B cell (primary cell): ENCODE measurements around the gene EID2. TPM values are rescaled to one million over a fixed set of nuclear protein-coding genes. Genes with fewer than 3 reads are reported as not detected.

Source experiments
- ATAC-seq: fragments of 200-7000 bp; cut with Tn5 transposase; one replicate; pipeline ENCODE4 v1.10.0; 2021; ENCODE audit warnings: low read depth, mild to moderate bottlenecking, moderate number of reproducible peaks, moderate library complexity
- CTCF ChIA-PET: fragments of 350-600 bp; sonication (Branson Sonifier 250); formaldehyde crosslinking; loops from one replicate; lab custom pipeline; 2021; ENCODE audit warnings: antibody characterized with exemption, inconsistent platforms; lab: Charles Lee
- POLR2A ChIA-PET: fragments of 350-600 bp; sonication (Branson Sonifier 250); formaldehyde crosslinking; loops from one replicate; lab custom pipeline; 2021; ENCODE audit warnings: antibody characterized with exemption; lab: Charles Lee
- DNase-seq: peaks from one replicate; pipeline ENCODE4 v3.0.0; 2013
- H2AFZ ChIP-seq: 2 replicates; pipeline ENCODE4 v1.6.1; 2012; ENCODE audit warnings: mild to moderate bottlenecking, low read depth, low read length; ENCODE audit not compliant: insufficient read depth, poor library complexity, severe bottlenecking
- H3K27ac ChIP-seq, 2 donors: 1 replicate in 1 of 2; 2 replicates in 1 of 2; pipeline ENCODE4 v1.5.1; 2012 to 2013; ENCODE audit warnings: low read length in 2 of 2, mild to moderate bottlenecking in 2 of 2, moderate library complexity in 1 of 2
- H3K27me3 ChIP-seq, 4 experiments: fragments of 200-600 bp in 1 of 4; sonication (generic) in 1 of 4; replicated peaks in 1 of 4; 1 replicate in 2 of 4; 2 replicates in 2 of 4; pipeline versions ENCODE4 v1.6.1 to v1.7.0; 2013 to 2016; ENCODE audit warnings: low read length in 3 of 4, mild to moderate bottlenecking in 2 of 4, mixed read lengths in 1 of 4, moderate library complexity in 1 of 4; ENCODE audit not compliant: insufficient read depth in 4 of 4, control insufficient read depth in 3 of 4; ENCODE audit errors: control extremely low read depth in 1 of 4
- H3K36me3 ChIP-seq, 2 experiments: replicated peaks in 1 of 2; 1 replicate in 1 of 2; 2 replicates in 1 of 2; pipeline versions ENCODE4 v1.6.1 to v1.7.1; 2013; ENCODE audit warnings: low read length in 1 of 2; ENCODE audit not compliant: insufficient read depth in 2 of 2, control insufficient read depth in 1 of 2; ENCODE audit errors: control extremely low read depth in 1 of 2, extremely low read depth in 1 of 2
- H3K4me1 ChIP-seq, 2 donors: fragments of 200-600 bp in 1 of 2; sonication (generic) in 1 of 2; 1 replicate in 1 of 2; 2 replicates in 1 of 2; pipeline versions ENCODE4 v1.5.1 to v1.6.1; 2013 to 2017; ENCODE audit warnings: low read length in 2 of 2; ENCODE audit not compliant: control insufficient read depth in 2 of 2, insufficient read depth in 2 of 2
- H3K4me2 ChIP-seq: replicated peaks from 2 replicates; pipeline ENCODE3; 2012; ENCODE audit warnings: mild to moderate bottlenecking, low read depth, low read length; ENCODE audit not compliant: poor library complexity, severe bottlenecking
- H3K4me3 ChIP-seq, 5 experiments: fragments of 200-600 bp in 1 of 5; sonication (generic) in 1 of 5; 1 replicate in 3 of 5; 2 replicates in 2 of 5; pipeline versions ENCODE4 v1.5.1 to v1.7.0; 2011 to 2016; ENCODE audit warnings: low read length in 4 of 5, mild to moderate bottlenecking in 4 of 5, low read depth in 2 of 5, control low read depth in 1 of 5, moderate library complexity in 1 of 5; ENCODE audit not compliant: insufficient read depth in 1 of 5; ENCODE audit errors: control extremely low read depth in 1 of 5, extremely low read depth in 1 of 5
- H3K79me2 ChIP-seq: fragments of 200-600 bp; sonication (generic); one replicate; pipeline ENCODE4 v1.6.0; 2016; ENCODE audit warnings: low read length; ENCODE audit not compliant: control insufficient read depth, insufficient read depth
- H3K9ac ChIP-seq: fragments of 200-600 bp; sonication (generic); 2 replicates; pipeline ENCODE4 v1.6.1; 2017; ENCODE audit warnings: mild to moderate bottlenecking, low read length, moderate library complexity
- H3K9me3 ChIP-seq, 3 donors: one replicate each; pipeline versions ENCODE4 v1.6.1 to v1.7.1; 2013; ENCODE audit warnings: low read length in 2 of 3; ENCODE audit not compliant: control insufficient read depth in 2 of 3, insufficient read depth in 1 of 3; ENCODE audit errors: control extremely low read depth in 1 of 3
- H4K20me1 ChIP-seq: 2 replicates; pipeline ENCODE4 v1.6.0; 2012; ENCODE audit warnings: mild to moderate bottlenecking, low read length; ENCODE audit not compliant: insufficient read depth, control insufficient read depth, poor library complexity, severe bottlenecking
- H3K27ac Mint-ChIP-seq: one replicate; pipeline ENCODE4 v1.8.0; 2021; ENCODE audit warnings: mixed read lengths
- H3K27me3 Mint-ChIP-seq: one replicate; pipeline ENCODE4 v1.8.0; 2021; ENCODE audit warnings: mixed read lengths
- H3K4me1 Mint-ChIP-seq: one replicate; pipeline ENCODE4 v1.8.0; 2021; ENCODE audit warnings: mixed read lengths
- H3K4me3 Mint-ChIP-seq: one replicate; pipeline ENCODE4 v1.8.0; 2021; ENCODE audit warnings: mixed read lengths
- H3K9me3 Mint-ChIP-seq: one replicate; pipeline ENCODE4 v1.8.0; 2022; ENCODE audit warnings: mixed read lengths; ENCODE audit not compliant: insufficient read depth
- EZH2 ChIP-seq: IDR thresholded peaks from 2 replicates; pipeline ENCODE4 v1.6.1; 2012; ENCODE audit warnings: borderline replicate concordance, low read depth, mild to moderate bottlenecking, moderate library complexity, low read length; ENCODE audit not compliant: insufficient read depth, poor library complexity, severe bottlenecking
- WGBS: methylation state at CpG from one replicate; pipeline ENCODE4 v1.1.5; 2013; ENCODE audit warnings: missing lambda C conversion rate; ENCODE audit not compliant: insufficient coverage; 5-methylcytosine and 5-hydroxymethylcytosine counted together
- intact Hi-C: fragments of 100-400 bp; cut with micrococcal nuclease; formaldehyde crosslinking; loops from one replicate; pipeline ENCODE4 v1.10.0; 2022
- polyA plus RNA-seq: library from polyadenylated mRNA; depleted of rRNA; stranded (reverse); fragments of >200 nt; gene quantifications from 2 replicates; pipeline ENCODE4 v1.2.3, GENCODE V29; 2012
- total RNA-seq, 2 donors: library from RNA; stranded (reverse); fragments of 120-200 nt in 1 of 2; gene quantifications; 1 replicate in 1 of 2; 2 replicates in 1 of 2; pipeline versions ENCODE4 v1.2.3 to v1.2.4, GENCODE V29; 2013 to 2022
- TF ChIP-seq, protein P1 (sequence below): fragments of 200-600 bp; IDR thresholded peaks from one replicate; pipeline ENCODE4 v1.8.0; 2022; ENCODE audit warnings: antibody characterized with exemption, mild to moderate bottlenecking

Gene EID2
- total and polyA plus RNA-seq, 2 donors (not counting 1 experiment from before 2014, with no cell fraction given) = 6.2 to 14.1 TPM

DNA sequence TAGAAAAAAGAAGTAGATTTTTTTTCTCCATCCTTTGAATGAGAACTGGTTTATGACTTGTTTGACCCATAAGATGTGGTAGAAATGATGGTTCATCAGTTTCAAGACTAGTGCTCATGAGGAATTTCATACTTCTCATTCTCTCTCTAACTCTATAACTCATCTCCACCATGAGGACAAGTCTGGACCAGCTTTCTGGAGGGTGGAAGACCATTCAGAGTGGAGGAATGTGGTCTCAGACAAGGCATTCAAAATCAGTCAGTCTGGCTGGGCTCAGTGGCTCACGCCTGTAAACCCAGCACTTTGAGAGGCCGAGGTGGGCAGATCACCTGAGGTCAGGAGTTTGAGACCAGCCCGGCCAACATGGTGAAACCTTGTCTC, 3.5 kb upstream of the EID2 start:
- H3K27ac Mint-ChIP-seq = no peak overlapping the region
- ATAC-seq (no peak), DNase-seq (no peak)
- intact Hi-C loops = no loop called here
- no peaks in the 10 kb centered on the region for H3K9me3 Mint-ChIP-seq
- H3K4me2 ChIP-seq = no peak overlapping the region
- peaks cover 0 to 8% (median 0%) of the 10 kb centered on the region in 4 experiments for H3K27me3 ChIP-seq
- TF ChIP-seq EZH2 = no peak
- TF ChIP-seq, protein P1, sequence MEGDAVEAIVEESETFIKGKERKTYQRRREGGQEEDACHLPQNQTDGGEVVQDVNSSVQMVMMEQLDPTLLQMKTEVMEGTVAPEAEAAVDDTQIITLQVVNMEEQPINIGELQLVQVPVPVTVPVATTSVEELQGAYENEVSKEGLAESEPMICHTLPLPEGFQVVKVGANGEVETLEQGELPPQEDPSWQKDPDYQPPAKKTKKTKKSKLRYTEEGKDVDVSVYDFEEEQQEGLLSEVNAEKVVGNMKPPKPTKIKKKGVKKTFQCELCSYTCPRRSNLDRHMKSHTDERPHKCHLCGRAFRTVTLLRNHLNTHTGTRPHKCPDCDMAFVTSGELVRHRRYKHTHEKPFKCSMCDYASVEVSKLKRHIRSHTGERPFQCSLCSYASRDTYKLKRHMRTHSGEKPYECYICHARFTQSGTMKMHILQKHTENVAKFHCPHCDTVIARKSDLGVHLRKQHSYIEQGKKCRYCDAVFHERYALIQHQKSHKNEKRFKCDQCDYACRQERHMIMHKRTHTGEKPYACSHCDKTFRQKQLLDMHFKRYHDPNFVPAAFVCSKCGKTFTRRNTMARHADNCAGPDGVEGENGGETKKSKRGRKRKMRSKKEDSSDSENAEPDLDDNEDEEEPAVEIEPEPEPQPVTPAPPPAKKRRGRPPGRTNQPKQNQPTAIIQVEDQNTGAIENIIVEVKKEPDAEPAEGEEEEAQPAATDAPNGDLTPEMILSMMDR = no peak
- peaks cover 15% of the 10 kb centered on the region for H3K27me3 Mint-ChIP-seq
- no peaks in the 10 kb centered on the region for H3K9me3 ChIP-seq
- H3K4me3 ChIP-seq = no peak overlapping the region
- H3K4me1 ChIP-seq = peaks cover 21 to 22% of the 10 kb centered on the region in 2 donors
- POLR2A ChIA-PET = interaction anchor here (0.9 kb wide), 1 partner anchor 65 kb away, joined by 3 read pairs; no protein-coding TSS in a partner anchor
- 100% methylated on average over 1 of the region's 3 CpGs for WGBS
- H3K9ac ChIP-seq = no peak overlapping the region
- H3K4me1 Mint-ChIP-seq = peaks cover 28% of the 10 kb centered on the region
- CTCF ChIA-PET = interaction anchor here (1.2 to 3.0 kb wide), 5 partner anchors 8 to 216 kb away, joined by 3 to 15 read pairs (median 9); partner anchors contain the start of gene EID2B
- no peaks in the 10 kb centered on the region for H3K36me3 ChIP-seq
- H3K27ac ChIP-seq = no peak overlapping the region
- no peaks in the 10 kb centered on the region for H4K20me1 ChIP-seq
- H3K79me2 ChIP-seq = peaks cover 3% of the 10 kb centered on the region
- no peak overlapping the region for H2AFZ ChIP-seq
- no peak overlapping the region for H3K4me3 Mint-ChIP-seq

DNA sequence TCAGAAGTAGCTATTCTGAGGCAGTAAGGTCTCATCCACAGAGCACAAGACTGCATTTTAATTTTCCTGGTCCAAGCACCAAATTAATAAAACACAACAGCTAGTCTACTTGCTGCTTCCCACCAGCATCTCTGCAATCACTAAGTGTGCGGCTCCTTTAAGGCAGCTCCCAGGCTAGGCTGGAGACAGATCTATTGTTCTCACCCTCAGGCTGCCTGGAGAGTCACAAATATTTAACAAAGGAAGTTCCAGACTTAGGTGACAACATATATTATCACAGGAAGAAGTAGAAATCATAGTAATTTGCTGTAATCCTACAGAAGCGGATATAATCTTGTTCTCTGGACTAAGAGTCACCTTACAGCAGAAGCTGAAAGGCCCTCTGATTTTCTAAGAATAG, 2.2 kb upstream of the EID2 start:
- H3K4me3 ChIP-seq = no peak overlapping the region
- peaks cover 21 to 26% of the 10 kb centered on the region in 2 donors for H3K4me1 ChIP-seq
- intact Hi-C loops = no loop called here
- H3K27me3 ChIP-seq = peaks cover 0 to 8% (median 0%) of the 10 kb centered on the region in 4 experiments
- peak overlapping the region; percentile 1 for H3K4me2 ChIP-seq
- peaks cover 6% of the 10 kb centered on the region for H3K79me2 ChIP-seq
- H3K27ac Mint-ChIP-seq = peak overlapping the region; percentile 59
- peak overlapping the region in 1 of 2 donors; percentile 45 for H3K27ac ChIP-seq
- TF ChIP-seq, protein P1 = no peak
- no peak for TF ChIP-seq EZH2
- POLR2A ChIA-PET = interaction anchor here (0.6 kb wide), 1 partner anchor 98 kb away, joined by 4 read pairs; no protein-coding TSS in a partner anchor
- CTCF ChIA-PET = interaction anchor here (0.6 to 2.8 kb wide), 8 partner anchors 9 to 1015 kb away, joined by 3 to 15 read pairs (median 4); partner anchors contain the start of gene EID2B
- peak overlapping the region; percentile 65 for H2AFZ ChIP-seq
- no peak overlapping the region for H3K9ac ChIP-seq
- peaks cover 13% of the 10 kb centered on the region for H3K27me3 Mint-ChIP-seq
- no peaks in the 10 kb centered on the region for H3K9me3 Mint-ChIP-seq
- H3K9me3 ChIP-seq = no peaks in the 10 kb centered on the region
- H3K4me3 Mint-ChIP-seq = no peak overlapping the region
- no peaks in the 10 kb centered on the region for H3K36me3 ChIP-seq
- ATAC-seq (no peak), DNase-seq (no peak)
- peaks cover 37% of the 10 kb centered on the region for H3K4me1 Mint-ChIP-seq
- H4K20me1 ChIP-seq = no peaks in the 10 kb centered on the region
- WGBS = 63% methylated on average over 1 of the region's 2 CpGs
